Stimulated activated CD4-positive, alpha-beta T cell treated with anti-CD3 and anti-CD28 coated beads, Interleukin-2, amount 100 ng/mL, for 24 hours (primary cell): Measurements from ENCODE around the gene ZNF18.
"Not testable (repeated sequence)": the region's sequence is repeated elsewhere in the genome, so short reads cannot be mapped to it uniquely, and the experiment has no call there.

ENCODE experiments used
- DNase-seq, 2 donors: peaks; one replicate each; pipeline ENCODE4 v3.0.0-alpha.2; 2020

ZNF18 gene

GRCh38 chr17:11986179-11986941 lies 10.9 kb downstream of the ZNF18 start:
- DNase-seq = no peak

- no peak for DNase-seq
Measured at GRCh38 chr17:11981862-11982261, 15.4 kb downstream of the ZNF18 start.

- DNase-seq = no peak
Measured at GRCh38 chr17:11980813-11981212, 16.5 kb downstream of the ZNF18 start.

GRCh38 chr17:11979795-11980194 lies 17.5 kb downstream of the ZNF18 start:
- no peak for DNase-seq

- not testable (repeated sequence) for DNase-seq
Measured at GRCh38 chr17:11972741-11973140, 24.5 kb downstream of the ZNF18 start.

GRCh38 chr17:11969565-11969964 lies 27.7 kb downstream of the ZNF18 start:
- DNase-seq = no peak

GRCh38 chr17:11954936-11955335 lies 42.3 kb downstream of the ZNF18 start:
- no peak for DNase-seq

- no peak for DNase-seq
Measured at GRCh38 chr17:11953924-11954323, 43.4 kb downstream of the ZNF18 start.

GRCh38 chr17:11952610-11953009 lies 44.7 kb downstream of the ZNF18 start:
- no peak for DNase-seq

GRCh38 chr17:11950771-11951519 lies 46.3 kb downstream of the ZNF18 start:
- DNase-seq = no peak

- not testable (repeated sequence) for DNase-seq
Measured at GRCh38 chr17:11949571-11949970, 47.7 kb downstream of the ZNF18 start.

GRCh38 chr17:11948789-11949188 lies 48.5 kb downstream of the ZNF18 start:
- DNase-seq = no peak

GRCh38 chr17:11944587-11944986 lies 52.7 kb downstream of the ZNF18 start:
- no peak for DNase-seq

GRCh38 chr17:11943759-11944347 lies 53.4 kb downstream of the ZNF18 start:
- no peak for DNase-seq

- DNase-seq = not testable (repeated sequence)
Measured at GRCh38 chr17:11943086-11943485, 54.2 kb downstream of the ZNF18 start.

- no peak for DNase-seq
Measured at GRCh38 chr17:11940904-11941303, 56.4 kb downstream of the ZNF18 start.

GRCh38 chr17:11935734-11936406 lies 61.4 kb downstream of the ZNF18 start:
- DNase-seq = peak in 1 of 2 donors; percentile 36

- no peak for DNase-seq
Measured at GRCh38 chr17:11932337-11932898, 64.9 kb downstream of the ZNF18 start.

GRCh38 chr17:11928436-11928835 lies 68.8 kb downstream of the ZNF18 start:
- DNase-seq = no peak
